HEK293 (cell line): ENCODE results near the gene KRTAP5-9.

Source experiments
- CTCF ChIP-seq: fragments of 450-650 bp; formaldehyde crosslinking; IDR thresholded peaks from 2 replicates; pipeline ENCODE4 v1.5.1; 2016; ENCODE audit warnings: missing biosample characterization, missing genetic modification characterization
- GLI2 ChIP-seq: fragments of 450-650 bp; formaldehyde crosslinking; IDR thresholded peaks from 2 replicates; pipeline ENCODE4; 2017; ENCODE audit warnings: missing biosample characterization, missing genetic modification characterization, low read depth, borderline replicate concordance
- PBX3 ChIP-seq: sonication (generic); formaldehyde crosslinking; IDR thresholded peaks from 2 replicates; pipeline ENCODE4 v1.8.1; 2022; ENCODE audit warnings: mild to moderate bottlenecking, moderate library complexity, missing genetic modification reagents
- ZNF549 ChIP-seq: fragments of 450-650 bp; IDR thresholded peaks from 2 replicates; pipeline ENCODE4 v1.5.1; 2018; ENCODE audit warnings: missing biosample characterization, missing genetic modification characterization, mild to moderate bottlenecking, inconsistent platforms, moderate library complexity

GRCh38 chr11:71530602-71531001 lies 17.6 kb upstream of the KRTAP5-9 start:
- TF ChIP-seq ZNF549 (no peak), GLI2 (tag by site-specific recombination) (no peak), CTCF (tag by site-specific recombination) (no peak), PBX3 (CRISPR knock-in tag) (no peak)
